Measurements from ENCODE around the gene RPS19BP1.

The RPS19BP1 gene

GRCh38 chr22:39532215-39533073 is at the start of gene RPS19BP1:
TSS of gene RPS19BP1 (minus strand) at chr22:39532748. CDS start at chr22:39532738, 10 bp downstream.
- peak; percentile 100 for DNase-seq (ENCODE audit: low spot score)

GRCh38 chr22:39581303-39581702 is 48.8 kb upstream of the RPS19BP1 start:
- no peak for DNase-seq (ENCODE audit: low spot score)

GRCh38 chr22:39580795-39581194 is 48.2 kb upstream of the RPS19BP1 start:
- no peak for DNase-seq (ENCODE audit: low spot score)

- no peak for DNase-seq (ENCODE audit: low spot score)
Observed at GRCh38 chr22:39580006-39580441, 47.5 kb upstream of the RPS19BP1 start.

GRCh38 chr22:39577900-39578299 is 45.4 kb upstream of the RPS19BP1 start:
- no peak for DNase-seq (ENCODE audit: low spot score)

- no peak for DNase-seq (ENCODE audit: low spot score)
Observed at GRCh38 chr22:39577366-39577765, 44.8 kb upstream of the RPS19BP1 start.

- no peak for DNase-seq (ENCODE audit: low spot score)
Observed at GRCh38 chr22:39576027-39576426, 43.5 kb upstream of the RPS19BP1 start.

GRCh38 chr22:39575552-39575825 is 42.9 kb upstream of the RPS19BP1 start:
- DNase-seq (ENCODE audit: low spot score): no peak

GRCh38 chr22:39574779-39575551 is 42.4 kb upstream of the RPS19BP1 start:
- no peak for DNase-seq (ENCODE audit: low spot score)

- DNase-seq (ENCODE audit: low spot score): no peak
Observed at GRCh38 chr22:39571538-39571937, 39.0 kb upstream of the RPS19BP1 start.

- no peak for DNase-seq (ENCODE audit: low spot score)
Observed at GRCh38 chr22:39570665-39571064, 38.1 kb upstream of the RPS19BP1 start, which contains the start of gene CACNA1I. TSS of gene CACNA1I (plus strand) at chr22:39570753. CDS start at chr22:39570753, 0 bp downstream.

- DNase-seq (ENCODE audit: low spot score): no peak
Observed at GRCh38 chr22:39570226-39570625, 37.7 kb upstream of the RPS19BP1 start.

- no peak for DNase-seq (ENCODE audit: low spot score)
Observed at GRCh38 chr22:39569066-39569465, 36.5 kb upstream of the RPS19BP1 start.

- no peak for DNase-seq (ENCODE audit: low spot score)
Observed at GRCh38 chr22:39568278-39568981, 35.9 kb upstream of the RPS19BP1 start.

GRCh38 chr22:39567135-39567946 is 34.8 kb upstream of the RPS19BP1 start:
- DNase-seq (ENCODE audit: low spot score): no peak

GRCh38 chr22:39565414-39565944 is 32.9 kb upstream of the RPS19BP1 start:
- no peak for DNase-seq (ENCODE audit: low spot score)

- DNase-seq (ENCODE audit: low spot score): no peak
Observed at GRCh38 chr22:39563571-39564428, 31.3 kb upstream of the RPS19BP1 start.

- no peak for DNase-seq (ENCODE audit: low spot score)
Observed at GRCh38 chr22:39562839-39563489, 30.4 kb upstream of the RPS19BP1 start.

- no peak for DNase-seq (ENCODE audit: low spot score)
Observed at GRCh38 chr22:39560127-39560526, 27.6 kb upstream of the RPS19BP1 start.

Measured in NAMALWA (cell line).